Progenitor cell of endocrine pancreas (in vitro differentiated cells): ENCODE data around the gene SMOC2. TPM values are rescaled to one million over a fixed set of nuclear protein-coding genes. Genes with fewer than 3 reads are reported as not detected.
"Not testable (repeated sequence)": the region's sequence is repeated elsewhere in the genome, so short reads cannot be mapped to it uniquely, and the experiment has no call there.

Experiments
- DNase-seq: peaks from one replicate; pipeline ENCODE4 v3.0.0; 2021; ENCODE audit warnings: low spot score; ENCODE audit not compliant: unreplicated experiment
- H3K27ac Mint-ChIP-seq: 2 replicates; pipeline ENCODE4 v1.8.0; 2021; ENCODE audit warnings: mild to moderate bottlenecking, moderate library complexity, mixed read lengths
- H3K27me3 Mint-ChIP-seq: 2 replicates; pipeline ENCODE4 v1.8.0; 2021; ENCODE audit warnings: mixed read lengths
- H3K36me3 Mint-ChIP-seq: 2 replicates; pipeline ENCODE4 v1.8.0; 2022; ENCODE audit warnings: mixed read lengths; ENCODE audit not compliant: insufficient read depth
- H3K4me1 Mint-ChIP-seq: 2 replicates; pipeline ENCODE4 v1.8.0; 2021; ENCODE audit warnings: low read depth, mixed read lengths
- H3K4me3 Mint-ChIP-seq: 2 replicates; pipeline ENCODE4 v1.8.0; 2021; ENCODE audit warnings: low read depth, mild to moderate bottlenecking, moderate library complexity, mixed read lengths
- H3K9me3 Mint-ChIP-seq: 2 replicates; pipeline ENCODE4 v1.8.0; 2021; ENCODE audit warnings: low read depth, mixed read lengths
- total RNA-seq: library from RNA; stranded (reverse); gene quantifications from 2 replicates; pipeline ENCODE4 v1.2.1, GENCODE V29; 2021
- TF ChIP-seq, protein P1 (sequence below): fragments of 200-600 bp; sonication (generic); IDR thresholded peaks from one replicate; pipeline ENCODE4 v1.5.0; 2021; ENCODE audit warnings: antibody characterized with exemption, mild to moderate bottlenecking; ENCODE audit not compliant: unreplicated experiment

The SMOC2 gene
- total RNA-seq, 1 donor from 2014 or later, result 5.9 TPM

DNA sequence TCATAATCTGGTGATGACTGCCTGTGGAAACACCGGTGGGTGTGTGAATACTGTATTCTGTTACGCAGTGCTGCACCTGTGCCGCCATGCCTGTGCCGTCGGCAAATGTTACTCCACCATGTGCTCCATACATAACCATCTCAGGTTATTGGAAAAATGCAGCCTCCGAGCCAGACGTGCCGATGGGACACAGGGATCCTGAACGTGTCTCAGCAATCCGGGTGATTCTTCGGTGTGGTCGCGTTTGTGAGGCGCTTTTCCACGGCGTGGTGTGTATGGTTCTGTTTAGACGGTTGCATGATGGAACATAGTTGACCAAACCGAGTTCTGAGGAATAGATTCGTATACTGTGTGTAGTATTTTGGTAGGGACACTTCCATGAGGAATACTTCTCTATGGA is 130.3 kb downstream of the SMOC2 start:
- Mint-ChIP-seq H3K27me3 (peaks cover 16% of the 10 kb centered on the region), H3K27ac (no peak overlapping the region), H3K4me1 (peaks cover 8% of the 10 kb centered on the region), H3K4me3 (no peak overlapping the region), H3K9me3 (peaks cover 2% of the 10 kb centered on the region), H3K36me3 (no peaks in the 10 kb centered on the region)
- no peak for DNase-seq
- TF ChIP-seq, protein P1, sequence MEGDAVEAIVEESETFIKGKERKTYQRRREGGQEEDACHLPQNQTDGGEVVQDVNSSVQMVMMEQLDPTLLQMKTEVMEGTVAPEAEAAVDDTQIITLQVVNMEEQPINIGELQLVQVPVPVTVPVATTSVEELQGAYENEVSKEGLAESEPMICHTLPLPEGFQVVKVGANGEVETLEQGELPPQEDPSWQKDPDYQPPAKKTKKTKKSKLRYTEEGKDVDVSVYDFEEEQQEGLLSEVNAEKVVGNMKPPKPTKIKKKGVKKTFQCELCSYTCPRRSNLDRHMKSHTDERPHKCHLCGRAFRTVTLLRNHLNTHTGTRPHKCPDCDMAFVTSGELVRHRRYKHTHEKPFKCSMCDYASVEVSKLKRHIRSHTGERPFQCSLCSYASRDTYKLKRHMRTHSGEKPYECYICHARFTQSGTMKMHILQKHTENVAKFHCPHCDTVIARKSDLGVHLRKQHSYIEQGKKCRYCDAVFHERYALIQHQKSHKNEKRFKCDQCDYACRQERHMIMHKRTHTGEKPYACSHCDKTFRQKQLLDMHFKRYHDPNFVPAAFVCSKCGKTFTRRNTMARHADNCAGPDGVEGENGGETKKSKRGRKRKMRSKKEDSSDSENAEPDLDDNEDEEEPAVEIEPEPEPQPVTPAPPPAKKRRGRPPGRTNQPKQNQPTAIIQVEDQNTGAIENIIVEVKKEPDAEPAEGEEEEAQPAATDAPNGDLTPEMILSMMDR, result no peak

GRCh38 chr6:168573276-168573835 is 132.4 kb downstream of the SMOC2 start:
- H3K9me3 Mint-ChIP-seq, H3K4me1 Mint-ChIP-seq, H3K27ac Mint-ChIP-seq, DNase-seq, H3K36me3 Mint-ChIP-seq, H3K4me3 Mint-ChIP-seq: not testable (repeated sequence)
- H3K27me3 Mint-ChIP-seq, result peaks cover 28% of the 10 kb centered on the region

DNA sequence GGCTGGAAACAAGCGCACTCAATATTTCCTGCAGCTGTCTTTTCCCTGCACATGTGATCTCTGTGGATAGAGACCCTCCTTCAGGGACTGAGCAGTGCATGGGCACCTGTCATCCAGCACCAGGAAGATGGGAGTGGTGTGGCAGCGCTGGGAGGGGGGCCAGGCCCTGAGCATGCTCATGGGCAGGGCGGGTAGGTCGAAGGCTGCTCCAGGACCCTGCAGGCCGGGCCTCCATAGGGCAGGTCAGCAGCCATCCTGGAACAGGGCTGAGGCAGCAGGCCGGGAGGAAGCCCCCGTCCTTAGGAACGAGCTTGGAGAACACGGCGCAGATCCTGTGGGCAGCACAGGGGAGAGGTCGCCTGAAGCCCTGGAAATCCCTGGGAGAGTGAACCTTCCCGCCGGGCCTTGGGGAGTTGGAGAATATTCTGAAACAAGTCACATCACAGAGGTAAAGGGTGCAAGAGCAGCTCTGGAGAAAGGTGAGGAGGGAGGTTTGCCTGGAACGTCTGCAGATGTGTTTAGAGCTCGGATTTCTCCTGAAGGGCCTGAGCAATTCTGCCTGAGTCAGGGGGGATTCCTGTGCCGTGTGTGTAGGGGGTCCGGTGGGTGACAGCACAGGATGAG is 133.2 kb downstream of the SMOC2 start:
- peaks cover 30% of the 10 kb centered on the region for H3K27me3 Mint-ChIP-seq
- TF ChIP-seq, protein P1, result no peak
- no peak overlapping the region for H3K27ac Mint-ChIP-seq
- peaks cover 2% of the 10 kb centered on the region for H3K9me3 Mint-ChIP-seq
- no peaks in the 10 kb centered on the region for H3K36me3 Mint-ChIP-seq
- peaks cover 7% of the 10 kb centered on the region for H3K4me1 Mint-ChIP-seq
- no peak for DNase-seq
- no peak overlapping the region for H3K4me3 Mint-ChIP-seq

DNA sequence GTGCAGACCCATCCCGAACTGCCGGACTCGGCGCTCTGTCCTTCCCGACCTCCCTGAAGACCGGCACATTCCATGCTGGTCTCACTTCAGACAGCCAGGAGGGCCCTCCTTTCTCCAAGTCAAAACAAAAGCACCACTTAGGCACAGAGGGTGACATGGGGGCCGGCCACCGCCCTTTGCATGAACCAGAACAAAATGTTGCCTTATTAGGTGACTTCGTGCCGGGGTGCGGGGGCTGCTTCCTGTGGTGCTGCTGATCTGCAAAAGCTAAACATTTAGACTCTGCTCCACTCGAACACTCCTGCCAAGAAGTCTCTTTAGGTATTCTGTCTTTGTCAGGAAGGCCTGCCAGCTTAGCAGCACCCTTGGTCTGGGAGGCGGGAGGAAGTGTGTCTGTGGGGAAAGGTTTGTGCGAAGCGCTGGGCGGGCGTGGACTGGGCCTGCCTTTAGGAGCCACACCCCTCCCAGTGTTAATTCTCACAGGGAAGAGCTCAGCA is 133.8 kb downstream of the SMOC2 start:
- H3K27ac Mint-ChIP-seq, result no peak overlapping the region
- TF ChIP-seq, protein P1, result no peak
- peaks cover 5% of the 10 kb centered on the region for H3K4me1 Mint-ChIP-seq
- peaks cover 1% of the 10 kb centered on the region for H3K9me3 Mint-ChIP-seq
- H3K36me3 Mint-ChIP-seq, result no peaks in the 10 kb centered on the region
- peaks cover 30% of the 10 kb centered on the region for H3K27me3 Mint-ChIP-seq
- no peak for DNase-seq
- H3K4me3 Mint-ChIP-seq, result no peak overlapping the region

GRCh38 chr6:168575346-168576098 is 134.5 kb downstream of the SMOC2 start:
- DNase-seq, result no peak
- no peaks in the 10 kb centered on the region for H3K36me3 Mint-ChIP-seq
- H3K4me3 Mint-ChIP-seq, result no peak overlapping the region
- H3K27me3 Mint-ChIP-seq, result peaks cover 27% of the 10 kb centered on the region
- peaks cover 2% of the 10 kb centered on the region for H3K4me1 Mint-ChIP-seq
- H3K27ac Mint-ChIP-seq, result no peak overlapping the region
- no peaks in the 10 kb centered on the region for H3K9me3 Mint-ChIP-seq
- TF ChIP-seq, protein P1, result no peak
